GM08714 (cell line): ENCODE results near the gene HSPBAP1.
"Not testable (repeated sequence)": the region's sequence is repeated elsewhere in the genome, so short reads cannot be mapped to it uniquely, and the experiment has no call there.

ENCODE experiments used
- H3K4me3 ChIP-seq: fragments of 200-500 bp; sonication (Bioruptor generic); 2 replicates; pipeline ENCODE4 v1.5.1; 2014; ENCODE audit warnings: mild to moderate bottlenecking, low read length, inconsistent platforms
- ZNF274 ChIP-seq: IDR thresholded peaks from 2 replicates; pipeline ENCODE4 v1.6.1; 2012; ENCODE audit warnings: mild to moderate bottlenecking, low read depth, low read length

Gene HSPBAP1

DNA sequence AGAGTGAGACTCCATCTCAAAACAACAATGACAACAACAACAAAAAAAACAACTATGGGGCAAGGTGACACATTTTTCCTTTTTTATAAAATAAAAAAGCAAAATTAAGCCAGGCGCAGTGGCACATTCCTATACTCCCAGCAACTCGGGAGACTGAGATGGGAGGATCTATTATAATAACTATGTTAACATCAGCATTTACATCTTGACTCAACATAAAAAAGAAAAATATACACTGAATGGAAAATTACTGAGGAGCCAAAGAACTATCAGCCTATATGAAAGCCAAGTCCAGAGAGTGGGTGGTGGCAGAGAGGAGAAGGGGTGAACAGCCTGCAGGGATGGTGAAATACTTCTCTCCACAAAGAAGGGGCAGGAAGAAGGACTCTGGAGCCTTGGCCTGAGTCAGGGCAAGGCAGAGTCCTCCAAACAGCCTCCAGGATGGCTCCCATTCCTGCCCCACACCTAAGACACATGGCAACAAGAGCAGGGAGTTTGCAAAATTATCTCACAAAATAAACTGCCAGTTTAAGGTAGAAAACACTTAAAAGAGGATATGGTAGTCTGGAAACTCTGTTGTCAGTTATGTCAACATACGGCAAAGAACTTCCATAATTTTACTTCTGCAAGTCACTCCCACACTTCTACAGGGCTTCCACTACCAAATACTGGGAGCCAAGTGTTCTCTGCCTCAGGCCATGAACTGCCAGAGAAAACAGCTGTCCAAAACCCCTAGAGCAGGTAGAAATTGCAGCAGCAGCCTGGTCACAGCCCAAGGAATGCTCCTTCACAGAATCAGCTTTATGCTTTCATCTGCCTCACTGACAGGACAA is 25.9 kb downstream of the HSPBAP1 start:
- no peak for TF ChIP-seq ZNF274
- no peak overlapping the region for H3K4me3 ChIP-seq

DNA sequence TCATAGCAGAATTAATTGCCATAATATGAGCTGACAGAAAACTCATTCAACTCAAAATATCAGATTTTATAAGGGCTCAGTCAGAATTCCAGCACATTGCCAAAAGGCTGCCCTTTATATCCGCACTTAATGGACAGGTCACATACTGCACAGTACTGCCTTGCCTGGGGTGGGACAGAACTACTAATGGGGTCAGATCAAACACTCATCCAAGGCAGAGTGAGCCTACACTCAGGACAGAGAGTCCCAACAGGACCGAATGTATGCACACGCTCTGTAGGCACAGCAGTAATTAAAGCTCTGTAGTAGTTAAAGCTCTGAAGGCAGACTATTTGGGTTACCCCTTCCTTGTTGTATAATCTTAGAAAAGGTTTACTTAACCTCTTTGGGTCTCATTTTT is 27.2 kb downstream of the HSPBAP1 start:
- no peak overlapping the region for H3K4me3 ChIP-seq
- no peak for TF ChIP-seq ZNF274

DNA sequence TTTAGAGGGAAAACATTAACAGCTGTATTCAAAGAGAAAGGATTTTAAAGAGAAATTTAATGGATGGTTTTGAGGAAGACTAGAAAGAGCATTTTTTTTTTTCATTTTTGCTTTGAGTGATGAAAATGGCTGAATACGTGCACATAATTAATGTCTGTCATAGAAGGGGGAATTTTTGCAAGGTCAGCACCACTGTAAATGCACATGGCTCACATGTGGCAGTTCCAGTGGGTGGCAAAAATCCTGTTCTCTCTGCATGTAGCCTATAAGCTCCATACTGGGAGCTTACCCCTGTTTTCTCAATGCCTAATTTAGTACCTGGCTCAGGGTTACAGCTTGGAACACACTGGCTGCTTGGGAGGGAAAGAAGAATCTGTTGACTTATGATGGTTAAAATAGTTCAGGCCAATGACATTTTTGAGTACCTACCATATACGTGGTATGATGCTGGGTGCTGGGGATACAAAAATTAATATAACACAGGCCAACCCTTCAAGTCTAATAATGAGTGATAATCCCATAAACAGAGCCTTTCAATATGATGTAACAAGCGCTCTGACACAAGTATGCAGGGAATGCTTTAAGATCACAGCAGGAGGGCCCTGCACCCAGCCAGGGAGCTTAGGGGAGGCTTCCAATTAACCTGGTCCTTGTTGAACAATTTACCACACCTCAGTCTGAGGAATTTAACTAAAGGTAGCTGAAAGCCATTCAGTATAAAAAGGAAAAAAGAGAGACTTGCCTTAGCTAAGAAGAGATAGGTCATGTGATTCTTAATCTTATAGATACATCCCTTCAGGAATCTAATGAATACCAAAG is 33.0 kb downstream of the HSPBAP1 start:
- no peak overlapping the region for H3K4me3 ChIP-seq
- no peak for TF ChIP-seq ZNF274

DNA sequence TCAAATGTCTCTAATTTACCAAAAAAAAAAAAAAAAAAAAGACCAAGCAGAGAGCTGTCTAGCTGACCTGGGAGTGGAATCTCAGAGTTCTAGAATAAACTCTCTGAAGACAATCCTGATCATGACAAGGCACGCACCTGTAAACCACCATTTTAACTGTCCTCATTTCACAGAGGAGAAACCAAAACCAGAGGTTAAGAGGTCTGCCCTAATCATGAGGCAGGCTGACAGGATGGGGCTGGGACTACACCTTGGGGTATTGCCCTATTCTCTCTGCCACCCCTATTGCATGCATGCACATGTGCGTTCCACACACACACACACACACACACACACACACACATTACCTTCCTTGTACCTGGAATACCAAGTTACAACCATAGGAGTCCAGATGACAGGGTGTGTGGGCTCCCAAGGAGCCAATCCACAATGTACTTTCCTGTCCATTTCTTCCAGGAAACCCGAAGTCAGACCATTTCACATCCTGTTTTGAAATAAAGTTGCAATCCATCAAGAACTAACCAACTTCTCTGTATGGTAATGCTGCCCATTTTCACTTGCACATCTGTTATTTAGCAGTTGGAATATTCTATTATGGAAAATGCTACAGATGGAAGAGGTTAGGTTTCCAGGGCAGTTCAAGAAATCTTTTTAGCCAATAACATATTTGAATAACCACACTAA is 34.6 kb downstream of the HSPBAP1 start:
- no peak overlapping the region for H3K4me3 ChIP-seq
- no peak for TF ChIP-seq ZNF274

DNA sequence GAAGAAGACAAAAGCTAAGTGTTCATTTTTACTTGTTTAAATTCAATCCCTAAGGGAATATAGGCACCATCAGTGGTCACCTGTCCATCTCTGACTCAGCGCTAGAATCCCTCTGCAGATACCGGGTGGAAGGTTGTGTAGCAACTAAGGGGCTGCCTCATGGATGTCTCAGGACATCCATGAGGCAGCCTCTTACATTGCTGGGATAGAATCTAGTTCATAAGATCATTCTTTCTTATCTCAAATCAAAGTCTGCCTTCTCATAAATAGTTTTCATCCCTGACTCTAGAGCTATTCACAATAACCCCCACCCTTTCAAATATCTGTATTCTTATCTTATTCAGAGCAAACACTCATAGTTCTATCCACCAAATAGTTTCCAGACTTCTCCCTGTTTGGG is 38.1 kb downstream of the HSPBAP1 start:
- no peak overlapping the region for H3K4me3 ChIP-seq
- no peak for TF ChIP-seq ZNF274

DNA sequence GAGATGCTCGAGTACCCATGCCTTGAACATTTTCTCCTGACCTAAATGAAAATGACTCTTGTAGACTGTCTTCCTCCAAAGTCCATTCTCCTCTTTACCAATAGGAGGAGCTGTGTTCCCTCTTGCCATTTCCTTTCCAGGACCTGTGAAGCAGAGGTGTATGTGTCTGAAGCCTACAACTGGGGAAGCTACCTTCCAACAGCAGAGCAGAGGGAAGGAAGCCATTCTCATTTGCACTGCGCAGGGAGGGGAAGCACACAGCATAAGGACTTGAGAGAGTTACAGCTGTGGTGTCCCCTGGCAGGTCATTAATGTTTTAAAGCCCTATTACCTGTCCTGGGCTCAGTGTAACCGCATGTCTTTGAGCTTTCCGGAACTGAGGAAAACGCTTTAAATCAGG is 38.7 kb downstream of the HSPBAP1 start:
- TF ChIP-seq ZNF274 = no peak
- H3K4me3 ChIP-seq = no peak overlapping the region

DNA sequence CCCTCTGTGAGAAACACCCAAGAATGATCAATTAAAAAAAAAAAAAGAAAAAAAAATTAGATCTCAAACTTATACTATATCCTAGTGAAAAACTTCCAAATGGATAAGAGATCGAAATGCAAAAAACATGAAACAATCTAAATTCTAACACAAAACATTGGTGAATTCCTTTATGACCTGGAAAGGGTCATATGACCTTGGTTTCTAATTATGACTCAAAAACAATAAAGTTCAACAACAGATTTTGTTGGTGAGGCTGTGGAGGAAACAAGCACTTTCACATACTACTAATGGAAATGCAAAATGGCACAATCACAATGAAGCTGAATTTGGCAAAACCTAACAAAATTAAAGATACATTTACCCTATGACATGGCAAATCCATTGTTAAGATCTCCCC is 45.3 kb downstream of the HSPBAP1 start:
- no peak for TF ChIP-seq ZNF274
- H3K4me3 ChIP-seq = no peak overlapping the region

DNA sequence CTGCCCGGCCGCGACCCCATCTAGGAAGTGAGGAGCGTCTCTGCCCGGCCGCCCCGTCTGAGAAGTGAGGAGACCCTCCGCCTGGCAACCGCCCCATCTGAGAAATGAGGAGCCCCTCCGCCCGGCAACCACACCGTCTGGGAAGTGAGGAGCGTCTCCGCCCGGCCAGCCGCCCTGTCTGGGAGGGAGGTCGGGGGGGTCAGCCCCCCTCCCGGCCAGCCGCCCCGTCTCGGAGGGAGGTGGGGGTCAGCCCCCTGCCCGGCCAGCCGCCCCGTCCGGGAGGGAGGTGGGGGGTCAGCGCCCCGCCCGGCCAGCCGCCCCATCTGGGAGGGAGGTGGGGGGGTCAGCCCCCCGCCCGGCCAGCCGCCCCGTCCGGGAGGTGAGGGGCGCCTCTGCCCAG is 46.3 kb downstream of the HSPBAP1 start:
- H3K4me3 ChIP-seq = not testable (repeated sequence)

DNA sequence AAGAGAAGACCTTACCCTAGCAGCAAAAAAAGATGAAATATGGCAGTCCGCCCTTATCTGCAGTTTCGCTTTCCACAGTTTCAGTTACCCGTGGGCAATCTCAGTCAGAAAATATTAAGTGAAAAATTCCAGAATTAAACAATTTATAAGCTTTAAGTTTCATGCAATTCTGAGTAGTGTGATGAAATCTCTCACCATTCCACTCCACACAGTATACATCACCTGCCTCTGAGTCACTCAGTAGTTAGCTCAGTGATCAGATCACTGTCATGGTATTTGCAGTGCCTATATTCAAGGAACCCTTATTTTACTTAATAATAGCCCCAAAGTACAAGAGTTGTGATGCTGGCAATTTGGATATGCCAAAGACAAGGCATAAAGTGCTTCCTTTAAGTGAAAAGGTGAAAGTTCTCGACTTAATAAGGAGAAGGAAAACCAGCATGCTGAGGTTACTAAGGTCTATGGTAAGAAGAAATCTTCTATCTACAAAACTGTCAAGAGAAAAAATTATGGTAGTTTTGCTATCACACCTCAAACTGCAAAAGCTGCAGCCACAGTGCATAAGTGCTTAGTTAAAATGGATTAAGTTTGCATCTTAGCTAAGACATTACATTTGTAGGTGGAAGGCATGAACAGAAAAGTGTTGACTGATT is 48.1 kb downstream of the HSPBAP1 start:
- H3K4me3 ChIP-seq = no peak overlapping the region
- no peak for TF ChIP-seq ZNF274

DNA sequence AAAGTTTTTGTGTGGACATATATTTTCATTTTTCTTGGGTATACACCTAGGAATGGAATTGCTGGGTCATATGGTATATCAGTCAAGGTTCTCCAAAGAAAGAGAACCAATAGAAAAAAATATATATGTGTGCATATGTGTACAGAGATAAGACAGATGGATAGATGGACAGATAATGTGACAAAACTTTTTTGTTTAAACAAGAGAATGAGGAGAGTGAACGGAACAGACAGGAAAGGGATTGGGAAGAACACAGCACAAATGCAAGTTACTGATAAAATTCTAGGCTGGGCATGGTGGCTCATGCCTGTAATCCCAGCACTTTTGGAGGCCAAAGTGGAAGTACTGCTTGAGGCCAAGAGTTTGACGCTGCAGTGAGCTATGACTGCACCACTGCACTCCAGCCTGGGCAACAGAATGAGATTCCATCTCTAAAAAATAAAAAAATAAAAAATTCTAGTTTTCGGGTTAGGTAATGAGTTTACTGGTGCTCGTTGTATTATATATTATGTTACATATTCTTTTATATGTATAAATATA is 50.0 kb downstream of the HSPBAP1 start:
- no peak overlapping the region for H3K4me3 ChIP-seq
- TF ChIP-seq ZNF274 = no peak

DNA sequence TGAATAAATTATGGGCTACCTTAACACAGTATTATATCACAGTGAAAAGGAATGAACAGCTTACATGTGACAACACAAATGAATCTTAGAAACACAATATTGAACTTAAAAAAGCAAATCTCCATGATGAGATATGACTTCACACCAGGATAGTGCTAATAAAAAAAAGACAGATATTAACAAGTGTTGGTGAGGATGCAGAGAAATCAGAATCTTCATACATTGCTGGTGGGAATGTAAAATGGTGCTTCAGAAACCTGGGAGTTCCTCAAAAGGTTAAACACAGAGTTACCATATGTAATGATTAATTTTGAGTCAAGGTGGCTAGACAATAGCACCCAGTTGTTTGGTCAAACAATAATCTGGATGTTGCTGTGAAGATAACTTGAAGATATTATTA is 51.4 kb downstream of the HSPBAP1 start:
- no peak for TF ChIP-seq ZNF274
- H3K4me3 ChIP-seq = no peak overlapping the region

DNA sequence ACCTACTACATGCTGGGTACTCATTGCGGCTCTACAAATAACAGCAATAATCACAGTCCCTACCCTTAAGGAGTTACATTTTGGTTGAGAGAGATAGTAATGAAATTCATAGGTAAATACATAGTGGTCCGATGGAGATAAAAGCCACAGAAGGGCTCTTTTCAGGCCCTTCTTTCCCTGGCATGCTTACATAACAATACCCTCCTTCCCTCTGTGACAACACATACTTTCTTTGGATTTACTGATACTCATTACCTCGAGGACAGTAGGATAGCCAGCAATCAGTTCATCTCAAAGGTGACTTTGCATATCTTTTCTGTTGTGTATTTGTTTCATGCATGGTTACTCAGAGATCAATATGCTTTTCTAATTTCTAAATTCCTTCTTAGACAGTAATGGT is 54.5 kb downstream of the HSPBAP1 start:
- H3K4me3 ChIP-seq = no peak overlapping the region
- TF ChIP-seq ZNF274 = no peak

DNA sequence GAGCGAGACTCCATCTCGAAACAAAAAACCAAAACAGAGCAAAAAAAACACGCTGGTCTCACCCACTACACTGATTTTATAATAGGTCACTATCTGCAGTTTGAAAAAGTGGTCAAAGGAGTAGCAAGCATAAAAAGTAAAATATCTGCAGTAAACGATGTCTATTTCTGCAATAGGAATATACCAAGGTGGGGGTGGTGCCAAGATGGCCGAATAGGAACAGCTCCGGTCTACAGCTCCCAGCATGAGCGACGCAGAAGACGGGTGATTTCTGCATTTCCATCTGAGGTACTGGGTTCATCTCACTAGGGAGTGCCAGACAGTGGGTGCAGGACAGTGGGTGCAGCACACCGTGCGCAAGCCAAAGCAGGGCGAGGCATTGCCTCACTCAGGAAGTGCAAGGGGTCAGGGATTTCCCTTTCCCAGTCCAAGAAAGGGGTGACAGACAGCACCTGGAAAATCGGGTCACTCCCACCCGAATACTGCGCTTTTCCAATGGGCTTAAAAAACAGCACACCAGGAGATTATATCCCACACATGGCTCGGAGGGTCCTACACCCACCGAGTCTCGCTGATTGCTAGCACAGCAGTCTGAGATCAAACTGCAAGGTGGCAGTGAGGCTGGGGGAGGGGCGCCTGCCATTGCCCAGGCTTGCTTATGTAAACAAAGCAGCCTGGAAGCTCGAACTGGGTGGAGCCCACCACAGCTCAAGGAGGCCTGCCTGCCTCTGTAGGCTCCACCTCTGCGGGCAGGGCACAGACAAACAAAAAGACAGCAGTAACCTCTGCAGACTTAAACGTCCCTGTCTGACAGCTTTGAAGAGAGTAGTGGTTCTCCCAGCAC is 60.7 kb downstream of the HSPBAP1 start:
- not testable (repeated sequence) for H3K4me3 ChIP-seq
